ENCODE measurements around the gene MMP12. TPM values are rescaled to one million over a fixed set of nuclear protein-coding genes. Genes with fewer than 3 reads are reported as not detected.
"Not testable (repeated sequence)": the region's sequence is repeated elsewhere in the genome, so short reads cannot be mapped to it uniquely, and the experiment has no call there.

MMP12 gene
- total RNA-seq, 3 donors from 2014 or later = 3.5 TPM; not detected in 2

GRCh38 chr11:102886999-102887398 is 12.2 kb upstream of the MMP12 start:
- Histone ChIP-seq H3K36me3 (no peaks in the 10 kb centered on the region), H3K27me3 (no peaks in the 10 kb centered on the region), H3K4me3 (no peak overlapping the region), H3K4me1 (no peaks in the 10 kb centered on the region), H3K27ac (no peak overlapping the region), H3K9me3 (no peaks in the 10 kb centered on the region)
- intact Hi-C loops (cut with DNase I; ENCODE audit: low total_unique reads) = no loop called here
- no peak for TF ChIP-seq POLR2A (IDR thresholded peaks at IDR 0.05)
- DNase-seq (ENCODE audit: low spot score in 2 of 2) = no peak

GRCh38 chr11:102883141-102883540 is 8.4 kb upstream of the MMP12 start:
- Histone ChIP-seq H3K4me3 (no peak overlapping the region), H3K9me3 (no peaks in the 10 kb centered on the region), H3K27me3 (no peaks in the 10 kb centered on the region), H3K4me1 (no peaks in the 10 kb centered on the region), H3K27ac (no peak overlapping the region), H3K36me3 (no peaks in the 10 kb centered on the region)
- TF ChIP-seq CTCF (IDR thresholded peaks at IDR 0.05) (no peak), POLR2A (IDR thresholded peaks at IDR 0.05) (no peak), POLR2AphosphoS5 (IDR thresholded peaks at IDR 0.05) (no peak)
- intact Hi-C loops (cut with DNase I; ENCODE audit: low total_unique reads) = no loop called here
- no peak for DNase-seq (ENCODE audit: low spot score in 2 of 2)

- H3K27me3 ChIP-seq = no peaks in the 10 kb centered on the region
- no peaks in the 10 kb centered on the region for H3K9me3 ChIP-seq
- H3K27ac ChIP-seq = no peak overlapping the region
- no peaks in the 10 kb centered on the region for H3K4me1 ChIP-seq
- no peaks in the 10 kb centered on the region for H3K36me3 ChIP-seq
- TF ChIP-seq POLR2A (IDR thresholded peaks at IDR 0.05) (no peak), CTCF (IDR thresholded peaks at IDR 0.05) (no peak), POLR2AphosphoS5 (IDR thresholded peaks at IDR 0.05) (no peak)
- no peak for DNase-seq (ENCODE audit: low spot score in 2 of 2)
- no peak overlapping the region for H3K4me3 ChIP-seq
- intact Hi-C loops (cut with DNase I; ENCODE audit: low total_unique reads) = no loop called here
Measured at GRCh38 chr11:102882389-102883024, 7.7 kb upstream of the MMP12 start.

GRCh38 chr11:102879801-102880200 is 5.0 kb upstream of the MMP12 start:
- no peak overlapping the region for H3K4me3 ChIP-seq
- no peaks in the 10 kb centered on the region for H3K36me3 ChIP-seq
- no peaks in the 10 kb centered on the region for H3K27me3 ChIP-seq
- H3K27ac ChIP-seq = no peak overlapping the region
- DNase-seq (ENCODE audit: low spot score in 2 of 2) = no peak
- H3K4me1 ChIP-seq = no peaks in the 10 kb centered on the region
- no peaks in the 10 kb centered on the region for H3K9me3 ChIP-seq
- intact Hi-C loops (cut with DNase I; ENCODE audit: low total_unique reads) = no loop called here
- no peak for TF ChIP-seq POLR2AphosphoS5 (IDR thresholded peaks at IDR 0.05)
- no peak for TF ChIP-seq POLR2A (IDR thresholded peaks at IDR 0.05)
- no peak for TF ChIP-seq CTCF (IDR thresholded peaks at IDR 0.05)

GRCh38 chr11:102878595-102878994 is 3.8 kb upstream of the MMP12 start:
- Histone ChIP-seq H3K27me3 (no peaks in the 10 kb centered on the region), H3K9me3 (no peaks in the 10 kb centered on the region), H3K27ac (no peak overlapping the region), H3K4me3 (no peak overlapping the region), H3K4me1 (no peaks in the 10 kb centered on the region), H3K36me3 (no peaks in the 10 kb centered on the region)
- no peak for TF ChIP-seq POLR2AphosphoS5 (IDR thresholded peaks at IDR 0.05)
- no peak for TF ChIP-seq CTCF (IDR thresholded peaks at IDR 0.05)
- TF ChIP-seq POLR2A (IDR thresholded peaks at IDR 0.05) = no peak
- no peak for DNase-seq (ENCODE audit: low spot score in 2 of 2)
- intact Hi-C loops (cut with DNase I; ENCODE audit: low total_unique reads) = no loop called here

- H3K9me3 ChIP-seq; H3K36me3 ChIP-seq; DNase-seq (ENCODE audit: low spot score in 2 of 2); H3K4me3 ChIP-seq; intact Hi-C loops (cut with DNase I; ENCODE audit: low total_unique reads); H3K27ac ChIP-seq; H3K4me1 ChIP-seq; H3K27me3 ChIP-seq: not testable (repeated sequence)
Measured at GRCh38 chr11:102869354-102869964, 5.3 kb downstream of the MMP12 start.

Data from breast epithelium (tissue), 4 donors.